Measurements from ENCODE around the gene RAB7B.

RAB7B gene

GRCh38 chr1:206011057-206011456, 7.9 kb upstream of the RAB7B start:
- Histone ChIP-seq H3K4me3 (ENCODE audit: low read depth in 1 of 2, low read length in 2 of 2) (no peak overlapping the region), H3K27me3 (ENCODE audit: control insufficient read depth in 1 of 2, insufficient read depth in 2 of 2, low read length in 2 of 2) (no peaks in the 10 kb centered on the region), H3K4me1 (ENCODE audit: control insufficient read depth in 1 of 2, insufficient read depth in 2 of 2, low read length in 2 of 2) (peaks cover 14 to 17% of the 10 kb centered on the region in 2 donors), H3K27ac (ENCODE audit: low read depth, low read length) (no peak overlapping the region), H3K36me3 (ENCODE audit: control insufficient read depth in 1 of 2, insufficient read depth in 2 of 2, low read length in 2 of 2) (no peaks in the 10 kb centered on the region), H3K9me3 (ENCODE audit: control insufficient read depth in 1 of 2, low read length in 2 of 2) (no peaks in the 10 kb centered on the region), H3K9ac (ENCODE audit: low read depth in 1 of 2, low read length in 2 of 2) (no peak overlapping the region)

GRCh38 chr1:206010060-206010459, 6.9 kb upstream of the RAB7B start:
- no peak overlapping the region for H3K4me3 ChIP-seq (ENCODE audit: low read depth in 1 of 2, low read length in 2 of 2)
- H3K27me3 ChIP-seq (ENCODE audit: control insufficient read depth in 1 of 2, insufficient read depth in 2 of 2, low read length in 2 of 2): no peaks in the 10 kb centered on the region
- no peaks in the 10 kb centered on the region for H3K9me3 ChIP-seq (ENCODE audit: control insufficient read depth in 1 of 2, low read length in 2 of 2)
- H3K27ac ChIP-seq (ENCODE audit: low read depth, low read length): no peak overlapping the region
- no peaks in the 10 kb centered on the region for H3K36me3 ChIP-seq (ENCODE audit: control insufficient read depth in 1 of 2, insufficient read depth in 2 of 2, low read length in 2 of 2)
- no peak overlapping the region for H3K9ac ChIP-seq (ENCODE audit: low read depth in 1 of 2, low read length in 2 of 2)
- H3K4me1 ChIP-seq (ENCODE audit: control insufficient read depth in 1 of 2, insufficient read depth in 2 of 2, low read length in 2 of 2): peaks cover 14 to 17% of the 10 kb centered on the region in 2 donors

DNA sequence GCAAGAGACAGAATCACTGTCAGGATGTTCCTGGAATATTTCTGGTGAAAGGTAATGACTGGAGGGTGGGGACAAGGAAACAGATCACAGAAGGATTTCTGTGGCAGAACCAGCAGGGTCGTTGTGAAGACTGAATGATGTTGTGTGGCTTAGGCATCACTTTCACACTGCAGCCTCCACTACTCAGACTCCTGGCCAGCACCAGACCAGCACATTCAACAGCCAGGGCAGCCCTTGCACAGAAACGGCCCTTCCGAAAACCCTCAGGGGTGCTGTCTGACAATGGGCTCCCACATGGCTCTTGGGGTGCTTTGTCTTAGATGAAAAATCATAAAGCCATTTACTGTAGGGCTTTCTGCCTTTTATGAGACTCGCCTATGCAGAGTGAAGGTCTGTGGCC, 3.8 kb upstream of the RAB7B start:
- no peaks in the 10 kb centered on the region for H3K27me3 ChIP-seq (ENCODE audit: control insufficient read depth in 1 of 2, insufficient read depth in 2 of 2, low read length in 2 of 2)
- no peak overlapping the region for H3K9ac ChIP-seq (ENCODE audit: low read depth in 1 of 2, low read length in 2 of 2)
- H3K27ac ChIP-seq (ENCODE audit: low read depth, low read length): no peak overlapping the region
- no peaks in the 10 kb centered on the region for H3K9me3 ChIP-seq (ENCODE audit: control insufficient read depth in 1 of 2, low read length in 2 of 2)
- H3K4me1 ChIP-seq (ENCODE audit: control insufficient read depth in 1 of 2, insufficient read depth in 2 of 2, low read length in 2 of 2): peaks cover 11 to 15% of the 10 kb centered on the region in 2 donors
- no peaks in the 10 kb centered on the region for H3K36me3 ChIP-seq (ENCODE audit: control insufficient read depth in 1 of 2, insufficient read depth in 2 of 2, low read length in 2 of 2)
- no peak overlapping the region for H3K4me3 ChIP-seq (ENCODE audit: low read depth in 1 of 2, low read length in 2 of 2)

DNA sequence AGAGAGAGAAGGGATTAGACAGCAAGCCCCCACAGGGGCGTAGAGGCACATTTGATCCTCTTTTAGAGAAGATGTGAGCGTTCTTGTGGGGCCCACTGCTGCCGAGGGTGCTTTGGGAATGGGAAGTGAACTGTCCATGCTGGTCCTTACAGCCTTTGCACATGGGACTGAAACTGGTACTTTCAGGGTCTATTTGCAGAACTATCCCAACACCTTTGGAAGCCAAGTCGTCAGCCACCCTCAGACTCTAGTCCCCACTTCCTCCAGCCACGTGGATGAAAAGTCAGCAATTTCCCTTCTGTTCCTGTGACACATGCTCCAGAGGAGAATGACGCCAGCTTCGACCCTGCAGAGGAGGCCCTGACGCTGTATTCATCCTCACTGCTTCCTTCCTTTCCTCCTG, 2.6 kb upstream of the RAB7B start:
- Histone ChIP-seq H3K9me3 (ENCODE audit: control insufficient read depth in 1 of 2, low read length in 2 of 2) (no peaks in the 10 kb centered on the region), H3K36me3 (ENCODE audit: control insufficient read depth in 1 of 2, insufficient read depth in 2 of 2, low read length in 2 of 2) (no peaks in the 10 kb centered on the region), H3K27ac (ENCODE audit: low read depth, low read length) (no peak overlapping the region), H3K9ac (ENCODE audit: low read depth in 1 of 2, low read length in 2 of 2) (no peak overlapping the region), H3K4me1 (ENCODE audit: control insufficient read depth in 1 of 2, insufficient read depth in 2 of 2, low read length in 2 of 2) (peaks cover 6 to 9% of the 10 kb centered on the region in 2 donors), H3K4me3 (ENCODE audit: low read depth in 1 of 2, low read length in 2 of 2) (no peak overlapping the region), H3K27me3 (ENCODE audit: control insufficient read depth in 1 of 2, insufficient read depth in 2 of 2, low read length in 2 of 2) (no peaks in the 10 kb centered on the region)

DNA sequence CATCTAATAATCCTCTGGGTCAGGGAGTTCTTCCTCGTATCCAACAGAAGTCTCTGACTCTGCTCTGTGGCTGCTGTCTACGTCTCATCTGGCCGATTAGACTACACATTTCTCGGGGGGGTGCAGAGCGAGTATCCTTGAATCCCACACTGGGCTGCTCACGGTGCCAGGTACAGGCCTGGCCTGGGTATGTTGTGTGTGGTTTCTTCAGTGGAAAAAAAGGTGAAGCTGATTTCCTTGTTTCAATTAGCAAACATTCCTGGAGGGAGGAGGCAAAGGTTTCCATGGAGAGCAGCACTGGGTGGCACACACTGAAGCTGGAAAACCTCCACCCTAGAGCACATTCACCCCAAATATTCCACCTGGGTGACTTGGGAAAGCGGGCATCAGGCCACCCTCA, 2.0 kb upstream of the RAB7B start:
- Histone ChIP-seq H3K4me3 (ENCODE audit: low read depth in 1 of 2, low read length in 2 of 2) (no peak overlapping the region), H3K27me3 (ENCODE audit: control insufficient read depth in 1 of 2, insufficient read depth in 2 of 2, low read length in 2 of 2) (no peaks in the 10 kb centered on the region), H3K36me3 (ENCODE audit: control insufficient read depth in 1 of 2, insufficient read depth in 2 of 2, low read length in 2 of 2) (no peaks in the 10 kb centered on the region), H3K4me1 (ENCODE audit: control insufficient read depth in 1 of 2, insufficient read depth in 2 of 2, low read length in 2 of 2) (peaks cover 6 to 9% of the 10 kb centered on the region in 2 donors), H3K27ac (ENCODE audit: low read depth, low read length) (no peak overlapping the region), H3K9me3 (ENCODE audit: control insufficient read depth in 1 of 2, low read length in 2 of 2) (no peaks in the 10 kb centered on the region), H3K9ac (ENCODE audit: low read depth in 1 of 2, low read length in 2 of 2) (no peak overlapping the region)

GRCh38 chr1:206004826-206005225, 1.6 kb upstream of the RAB7B start:
- no peak overlapping the region for H3K4me3 ChIP-seq (ENCODE audit: low read depth in 1 of 2, low read length in 2 of 2)
- H3K27me3 ChIP-seq (ENCODE audit: control insufficient read depth in 1 of 2, insufficient read depth in 2 of 2, low read length in 2 of 2): no peaks in the 10 kb centered on the region
- H3K9me3 ChIP-seq (ENCODE audit: control insufficient read depth in 1 of 2, low read length in 2 of 2): no peaks in the 10 kb centered on the region
- no peak overlapping the region for H3K27ac ChIP-seq (ENCODE audit: low read depth, low read length)
- H3K9ac ChIP-seq (ENCODE audit: low read depth in 1 of 2, low read length in 2 of 2): no peak overlapping the region
- no peaks in the 10 kb centered on the region for H3K36me3 ChIP-seq (ENCODE audit: control insufficient read depth in 1 of 2, insufficient read depth in 2 of 2, low read length in 2 of 2)
- peaks cover 6 to 9% of the 10 kb centered on the region in 2 donors for H3K4me1 ChIP-seq (ENCODE audit: control insufficient read depth in 1 of 2, insufficient read depth in 2 of 2, low read length in 2 of 2)

- peaks cover 6 to 9% of the 10 kb centered on the region in 2 donors for H3K4me1 ChIP-seq (ENCODE audit: control insufficient read depth in 1 of 2, insufficient read depth in 2 of 2, low read length in 2 of 2)
- no peaks in the 10 kb centered on the region for H3K9me3 ChIP-seq (ENCODE audit: control insufficient read depth in 1 of 2, low read length in 2 of 2)
- H3K4me3 ChIP-seq (ENCODE audit: low read depth in 1 of 2, low read length in 2 of 2): no peak overlapping the region
- H3K36me3 ChIP-seq (ENCODE audit: control insufficient read depth in 1 of 2, insufficient read depth in 2 of 2, low read length in 2 of 2): no peaks in the 10 kb centered on the region
- no peak overlapping the region for H3K27ac ChIP-seq (ENCODE audit: low read depth, low read length)
- H3K27me3 ChIP-seq (ENCODE audit: control insufficient read depth in 1 of 2, insufficient read depth in 2 of 2, low read length in 2 of 2): no peaks in the 10 kb centered on the region
- H3K9ac ChIP-seq (ENCODE audit: low read depth in 1 of 2, low read length in 2 of 2): no peak overlapping the region
Measured at GRCh38 chr1:206003854-206004800, 932 bp upstream of the RAB7B start.

DNA sequence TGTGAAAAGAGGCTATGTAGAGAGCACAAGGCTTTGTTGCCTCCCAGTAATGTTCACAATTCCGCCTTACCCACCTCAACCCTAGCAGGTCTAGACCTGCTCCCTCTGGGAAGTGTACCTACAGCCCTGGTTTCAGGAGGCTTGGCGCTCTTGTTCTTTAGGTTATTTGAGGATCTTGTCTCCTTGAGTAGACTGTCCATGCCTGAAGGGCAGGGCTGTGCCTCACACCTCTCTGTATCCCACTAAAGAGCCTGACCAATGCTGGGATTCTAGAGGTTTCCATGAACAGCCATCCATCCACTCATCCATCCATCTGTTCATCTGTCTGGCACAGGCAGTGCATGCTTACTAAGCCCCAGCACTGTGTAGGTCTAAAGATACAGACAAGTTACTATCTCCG, 1.0 kb downstream of the RAB7B start:
- Histone ChIP-seq H3K4me1 (ENCODE audit: control insufficient read depth in 1 of 2, insufficient read depth in 2 of 2, low read length in 2 of 2) (peaks cover 6 to 9% of the 10 kb centered on the region in 2 donors), H3K9ac (ENCODE audit: low read depth in 1 of 2, low read length in 2 of 2) (no peak overlapping the region), H3K9me3 (ENCODE audit: control insufficient read depth in 1 of 2, low read length in 2 of 2) (no peaks in the 10 kb centered on the region), H3K27me3 (ENCODE audit: control insufficient read depth in 1 of 2, insufficient read depth in 2 of 2, low read length in 2 of 2) (no peaks in the 10 kb centered on the region), H3K4me3 (ENCODE audit: low read depth in 1 of 2, low read length in 2 of 2) (peak overlapping the region; percentile 9 to 60), H3K36me3 (ENCODE audit: control insufficient read depth in 1 of 2, insufficient read depth in 2 of 2, low read length in 2 of 2) (no peaks in the 10 kb centered on the region), H3K27ac (ENCODE audit: low read depth, low read length) (no peak overlapping the region)

DNA sequence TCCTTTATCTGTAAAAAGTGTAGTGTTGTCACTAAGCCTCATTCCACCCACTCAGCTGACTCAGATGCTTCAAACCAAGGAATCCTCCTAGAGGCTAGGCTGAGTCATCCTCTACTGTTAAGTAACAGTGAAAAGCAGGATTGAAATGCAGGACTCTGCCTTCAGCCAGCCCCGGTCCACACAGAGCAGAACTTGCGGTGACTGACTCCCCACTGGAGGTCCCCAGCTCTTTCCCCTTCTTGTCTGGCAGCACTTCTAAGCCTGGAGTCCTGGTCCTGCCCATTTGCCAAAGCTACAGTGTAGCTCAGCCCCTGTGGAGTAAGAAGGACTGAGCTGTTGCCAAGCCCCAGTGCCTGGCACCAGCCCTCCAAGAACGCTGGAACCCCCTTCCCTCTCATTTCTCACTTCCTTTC, 1.7 kb downstream of the RAB7B start:
- H3K4me1 ChIP-seq (ENCODE audit: control insufficient read depth in 1 of 2, insufficient read depth in 2 of 2, low read length in 2 of 2): peaks cover 6 to 9% of the 10 kb centered on the region in 2 donors
- H3K4me3 ChIP-seq (ENCODE audit: low read depth in 1 of 2, low read length in 2 of 2): peak overlapping the region in 1 of 2 donors; percentile 45
- no peaks in the 10 kb centered on the region for H3K27me3 ChIP-seq (ENCODE audit: control insufficient read depth in 1 of 2, insufficient read depth in 2 of 2, low read length in 2 of 2)
- no peak overlapping the region for H3K27ac ChIP-seq (ENCODE audit: low read depth, low read length)
- H3K9ac ChIP-seq (ENCODE audit: low read depth in 1 of 2, low read length in 2 of 2): no peak overlapping the region
- no peaks in the 10 kb centered on the region for H3K36me3 ChIP-seq (ENCODE audit: control insufficient read depth in 1 of 2, insufficient read depth in 2 of 2, low read length in 2 of 2)
- no peaks in the 10 kb centered on the region for H3K9me3 ChIP-seq (ENCODE audit: control insufficient read depth in 1 of 2, low read length in 2 of 2)

DNA sequence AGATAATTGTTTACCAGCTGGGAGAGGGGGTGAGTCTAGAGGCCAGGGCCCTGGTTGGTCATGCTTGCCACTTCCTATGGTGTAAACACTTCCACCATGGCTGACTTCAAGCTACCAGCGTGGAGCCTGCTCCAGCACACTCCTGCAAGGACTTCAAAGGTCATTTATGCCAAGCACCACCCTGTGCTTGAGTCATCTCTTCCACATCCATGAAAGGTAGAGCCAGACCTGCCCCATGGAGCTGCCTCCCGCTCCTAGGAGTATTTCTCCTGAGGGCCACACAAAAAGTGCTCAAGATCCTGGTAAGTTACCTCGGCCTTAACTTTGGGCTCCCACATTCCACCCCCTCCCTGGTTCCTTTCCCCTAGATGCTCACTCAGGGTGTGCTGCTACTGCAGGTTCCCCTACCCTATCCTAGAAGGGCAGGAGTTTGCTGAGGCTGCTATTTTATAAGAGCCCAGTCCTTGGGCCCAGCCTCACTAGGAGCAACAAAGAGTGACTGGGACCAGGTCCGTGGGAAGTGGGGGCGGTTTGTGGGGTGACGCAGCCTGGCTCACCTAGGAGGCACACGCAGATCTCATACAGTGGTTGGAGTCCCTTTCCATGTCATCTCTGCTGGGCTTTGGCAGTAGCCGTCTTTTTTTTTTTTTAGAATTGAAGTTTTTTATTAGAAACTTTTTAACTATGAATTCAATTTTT, 2.4 kb downstream of the RAB7B start:
- Histone ChIP-seq H3K9me3 (ENCODE audit: control insufficient read depth in 1 of 2, low read length in 2 of 2) (no peaks in the 10 kb centered on the region), H3K36me3 (ENCODE audit: control insufficient read depth in 1 of 2, insufficient read depth in 2 of 2, low read length in 2 of 2) (no peaks in the 10 kb centered on the region), H3K4me1 (ENCODE audit: control insufficient read depth in 1 of 2, insufficient read depth in 2 of 2, low read length in 2 of 2) (peaks cover 6 to 9% of the 10 kb centered on the region in 2 donors), H3K4me3 (ENCODE audit: low read depth in 1 of 2, low read length in 2 of 2) (no peak overlapping the region), H3K27ac (ENCODE audit: low read depth, low read length) (no peak overlapping the region), H3K9ac (ENCODE audit: low read depth in 1 of 2, low read length in 2 of 2) (no peak overlapping the region), H3K27me3 (ENCODE audit: control insufficient read depth in 1 of 2, insufficient read depth in 2 of 2, low read length in 2 of 2) (no peaks in the 10 kb centered on the region)

Measured in duodenal mucosa (tissue), 2 donors.